ENCODE measurements around the gene TMEM222. TPM values are rescaled to one million over a fixed set of nuclear protein-coding genes. Genes with fewer than 3 reads are reported as not detected.
A peak's percentile ranks its signal among the peaks of the same experiment; 100 is the strongest.

TMEM222 gene
- total RNA-seq, 1 experiment from 2014 or later: 28.7 TPM

DNA sequence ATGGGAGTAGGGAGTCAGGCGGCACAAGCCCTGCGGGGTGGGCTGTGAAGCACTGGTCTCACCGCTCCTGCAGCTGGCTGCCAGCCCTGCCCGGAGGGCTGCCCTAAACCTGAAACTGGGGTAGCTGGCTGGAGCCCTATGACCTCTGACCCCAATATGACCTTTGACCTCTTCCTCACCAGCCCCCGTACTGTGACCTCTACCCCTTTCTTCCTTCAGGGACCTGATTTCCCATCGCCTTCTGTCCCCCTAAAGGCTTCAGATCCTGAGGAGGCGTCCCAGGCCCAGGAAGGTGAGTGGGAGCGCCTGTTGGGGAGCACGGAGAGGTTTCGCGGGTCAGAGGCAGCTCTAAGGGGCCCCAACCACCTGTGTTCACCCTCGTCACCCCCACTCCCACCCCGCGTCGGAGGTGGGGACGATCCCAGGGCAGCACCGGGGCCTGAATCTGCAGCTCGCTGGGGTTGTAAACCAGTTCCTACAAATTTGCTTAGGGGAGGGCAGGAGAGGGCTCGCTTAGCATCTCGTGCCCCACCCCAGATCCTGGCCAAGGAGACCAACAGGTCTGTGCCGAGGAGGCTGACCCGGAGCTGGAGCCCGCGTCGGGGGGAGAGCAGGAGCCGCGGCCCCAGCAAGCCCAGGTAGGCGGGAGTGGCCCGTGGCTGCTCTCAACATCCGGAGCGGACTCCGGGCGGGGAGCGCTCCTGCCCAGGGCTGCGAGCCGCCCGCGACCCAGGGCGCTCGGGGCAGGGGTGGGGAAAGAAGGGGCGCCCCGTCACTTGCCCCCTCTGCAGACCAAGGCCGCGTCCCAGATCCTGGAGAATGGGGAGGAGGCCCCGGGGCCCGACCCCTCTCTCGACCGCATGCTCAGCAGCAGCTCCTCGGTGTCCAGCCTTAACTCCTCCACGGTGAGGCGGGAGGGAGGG is 27.2 kb downstream of the TMEM222 start (continued):
- TF ChIP-seq, protein P1, sequence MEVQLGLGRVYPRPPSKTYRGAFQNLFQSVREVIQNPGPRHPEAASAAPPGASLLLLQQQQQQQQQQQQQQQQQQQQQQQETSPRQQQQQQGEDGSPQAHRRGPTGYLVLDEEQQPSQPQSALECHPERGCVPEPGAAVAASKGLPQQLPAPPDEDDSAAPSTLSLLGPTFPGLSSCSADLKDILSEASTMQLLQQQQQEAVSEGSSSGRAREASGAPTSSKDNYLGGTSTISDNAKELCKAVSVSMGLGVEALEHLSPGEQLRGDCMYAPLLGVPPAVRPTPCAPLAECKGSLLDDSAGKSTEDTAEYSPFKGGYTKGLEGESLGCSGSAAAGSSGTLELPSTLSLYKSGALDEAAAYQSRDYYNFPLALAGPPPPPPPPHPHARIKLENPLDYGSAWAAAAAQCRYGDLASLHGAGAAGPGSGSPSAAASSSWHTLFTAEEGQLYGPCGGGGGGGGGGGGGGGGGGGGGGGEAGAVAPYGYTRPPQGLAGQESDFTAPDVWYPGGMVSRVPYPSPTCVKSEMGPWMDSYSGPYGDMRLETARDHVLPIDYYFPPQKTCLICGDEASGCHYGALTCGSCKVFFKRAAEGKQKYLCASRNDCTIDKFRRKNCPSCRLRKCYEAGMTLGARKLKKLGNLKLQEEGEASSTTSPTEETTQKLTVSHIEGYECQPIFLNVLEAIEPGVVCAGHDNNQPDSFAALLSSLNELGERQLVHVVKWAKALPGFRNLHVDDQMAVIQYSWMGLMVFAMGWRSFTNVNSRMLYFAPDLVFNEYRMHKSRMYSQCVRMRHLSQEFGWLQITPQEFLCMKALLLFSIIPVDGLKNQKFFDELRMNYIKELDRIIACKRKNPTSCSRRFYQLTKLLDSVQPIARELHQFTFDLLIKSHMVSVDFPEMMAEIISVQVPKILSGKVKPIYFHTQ (CRISPR knock-in tag; IDR thresholded peaks at IDR 0.05): no peak
- TF ChIP-seq ZNF396 (CRISPR knock-in tag; IDR thresholded peaks at IDR 0.05; ENCODE audit: borderline replicate concordance) (no peak), CREM (CRISPR knock-in tag; IDR thresholded peaks at IDR 0.05) (no peak), NR3C1 (CRISPR knock-in tag; conservative IDR thresholded peaks at IDR 0.05; ENCODE audit: low read depth) (no peak), FOXJ3 (CRISPR knock-in tag; IDR thresholded peaks at IDR 0.05; ENCODE audit: borderline replicate concordance) (no peak), JUN (CRISPR knock-in tag; IDR thresholded peaks at IDR 0.05) (no peak), ZNF317 (CRISPR knock-in tag; IDR thresholded peaks at IDR 0.05; ENCODE audit: borderline replicate concordance, low read depth) (no peak), TCF7 (CRISPR knock-in tag; IDR thresholded peaks at IDR 0.05; ENCODE audit: low read depth) (no peak; the same call in 1 of the 2 replicates), ZNF121 (CRISPR knock-in tag; IDR thresholded peaks at IDR 0.05) (no peak), NFYB (CRISPR knock-in tag; conservative IDR thresholded peaks at IDR 0.05; ENCODE audit: low read depth) (no peak), ZNF416 (CRISPR knock-in tag; IDR thresholded peaks at IDR 0.05) (no peak), SMAD3 (CRISPR knock-in tag; IDR thresholded peaks at IDR 0.05; ENCODE audit: borderline replicate concordance) (no peak), ELF4 (CRISPR knock-in tag; IDR thresholded peaks at IDR 0.05; ENCODE audit: low read depth) (no peak), ETV6 (CRISPR knock-in tag; IDR thresholded peaks at IDR 0.05) (peak; percentile 40), NFE2L1 (CRISPR knock-in tag; IDR thresholded peaks at IDR 0.05) (no peak), ESRRA (CRISPR knock-in tag; IDR thresholded peaks at IDR 0.05; ENCODE audit: borderline replicate concordance) (0 out of 2 replicates have a peak, but pooled peaks have one; percentile 14), ZBTB21 (CRISPR knock-in tag; IDR thresholded peaks at IDR 0.05; ENCODE audit: borderline replicate concordance) (no peak), GTF2I (CRISPR knock-in tag; conservative IDR thresholded peaks at IDR 0.05) (no peak), ATF1 (CRISPR knock-in tag; IDR thresholded peaks at IDR 0.05) (no peak), ZNF138 (CRISPR knock-in tag; conservative IDR thresholded peaks at IDR 0.05) (0 out of 2 replicates have a peak, but pooled peaks have one; percentile 2)
- TF ChIP-seq, protein P2, sequence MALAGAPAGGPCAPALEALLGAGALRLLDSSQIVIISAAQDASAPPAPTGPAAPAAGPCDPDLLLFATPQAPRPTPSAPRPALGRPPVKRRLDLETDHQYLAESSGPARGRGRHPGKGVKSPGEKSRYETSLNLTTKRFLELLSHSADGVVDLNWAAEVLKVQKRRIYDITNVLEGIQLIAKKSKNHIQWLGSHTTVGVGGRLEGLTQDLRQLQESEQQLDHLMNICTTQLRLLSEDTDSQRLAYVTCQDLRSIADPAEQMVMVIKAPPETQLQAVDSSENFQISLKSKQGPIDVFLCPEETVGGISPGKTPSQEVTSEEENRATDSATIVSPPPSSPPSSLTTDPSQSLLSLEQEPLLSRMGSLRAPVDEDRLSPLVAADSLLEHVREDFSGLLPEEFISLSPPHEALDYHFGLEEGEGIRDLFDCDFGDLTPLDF (CRISPR knock-in tag; IDR thresholded peaks at IDR 0.05): 0 out of 2 replicates have a peak, but pooled peaks have one; percentile 33
- TF ChIP-seq, protein P3, sequence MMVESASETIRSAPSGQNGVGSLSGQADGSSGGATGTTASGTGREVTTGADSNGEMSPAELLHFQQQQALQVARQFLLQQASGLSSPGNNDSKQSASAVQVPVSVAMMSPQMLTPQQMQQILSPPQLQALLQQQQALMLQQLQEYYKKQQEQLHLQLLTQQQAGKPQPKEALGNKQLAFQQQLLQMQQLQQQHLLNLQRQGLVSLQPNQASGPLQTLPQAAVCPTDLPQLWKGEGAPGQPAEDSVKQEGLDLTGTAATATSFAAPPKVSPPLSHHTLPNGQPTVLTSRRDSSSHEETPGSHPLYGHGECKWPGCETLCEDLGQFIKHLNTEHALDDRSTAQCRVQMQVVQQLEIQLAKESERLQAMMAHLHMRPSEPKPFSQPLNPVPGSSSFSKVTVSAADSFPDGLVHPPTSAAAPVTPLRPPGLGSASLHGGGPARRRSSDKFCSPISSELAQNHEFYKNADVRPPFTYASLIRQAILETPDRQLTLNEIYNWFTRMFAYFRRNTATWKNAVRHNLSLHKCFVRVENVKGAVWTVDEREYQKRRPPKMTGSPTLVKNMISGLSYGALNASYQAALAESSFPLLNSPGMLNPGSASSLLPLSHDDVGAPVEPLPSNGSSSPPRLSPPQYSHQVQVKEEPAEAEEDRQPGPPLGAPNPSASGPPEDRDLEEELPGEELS (CRISPR knock-in tag; IDR thresholded peaks at IDR 0.05): no peak
- TF ChIP-seq, protein P4, sequence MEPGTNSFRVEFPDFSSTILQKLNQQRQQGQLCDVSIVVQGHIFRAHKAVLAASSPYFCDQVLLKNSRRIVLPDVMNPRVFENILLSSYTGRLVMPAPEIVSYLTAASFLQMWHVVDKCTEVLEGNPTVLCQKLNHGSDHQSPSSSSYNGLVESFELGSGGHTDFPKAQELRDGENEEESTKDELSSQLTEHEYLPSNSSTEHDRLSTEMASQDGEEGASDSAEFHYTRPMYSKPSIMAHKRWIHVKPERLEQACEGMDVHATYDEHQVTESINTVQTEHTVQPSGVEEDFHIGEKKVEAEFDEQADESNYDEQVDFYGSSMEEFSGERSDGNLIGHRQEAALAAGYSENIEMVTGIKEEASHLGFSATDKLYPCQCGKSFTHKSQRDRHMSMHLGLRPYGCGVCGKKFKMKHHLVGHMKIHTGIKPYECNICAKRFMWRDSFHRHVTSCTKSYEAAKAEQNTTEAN (CRISPR knock-in tag; IDR thresholded peaks at IDR 0.05): no peak
- TF ChIP-seq, protein P5, sequence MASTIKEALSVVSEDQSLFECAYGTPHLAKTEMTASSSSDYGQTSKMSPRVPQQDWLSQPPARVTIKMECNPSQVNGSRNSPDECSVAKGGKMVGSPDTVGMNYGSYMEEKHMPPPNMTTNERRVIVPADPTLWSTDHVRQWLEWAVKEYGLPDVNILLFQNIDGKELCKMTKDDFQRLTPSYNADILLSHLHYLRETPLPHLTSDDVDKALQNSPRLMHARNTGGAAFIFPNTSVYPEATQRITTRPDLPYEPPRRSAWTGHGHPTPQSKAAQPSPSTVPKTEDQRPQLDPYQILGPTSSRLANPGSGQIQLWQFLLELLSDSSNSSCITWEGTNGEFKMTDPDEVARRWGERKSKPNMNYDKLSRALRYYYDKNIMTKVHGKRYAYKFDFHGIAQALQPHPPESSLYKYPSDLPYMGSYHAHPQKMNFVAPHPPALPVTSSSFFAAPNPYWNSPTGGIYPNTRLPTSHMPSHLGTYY (CRISPR knock-in tag; IDR thresholded peaks at IDR 0.05): no peak
- TF ChIP-seq, protein P6, sequence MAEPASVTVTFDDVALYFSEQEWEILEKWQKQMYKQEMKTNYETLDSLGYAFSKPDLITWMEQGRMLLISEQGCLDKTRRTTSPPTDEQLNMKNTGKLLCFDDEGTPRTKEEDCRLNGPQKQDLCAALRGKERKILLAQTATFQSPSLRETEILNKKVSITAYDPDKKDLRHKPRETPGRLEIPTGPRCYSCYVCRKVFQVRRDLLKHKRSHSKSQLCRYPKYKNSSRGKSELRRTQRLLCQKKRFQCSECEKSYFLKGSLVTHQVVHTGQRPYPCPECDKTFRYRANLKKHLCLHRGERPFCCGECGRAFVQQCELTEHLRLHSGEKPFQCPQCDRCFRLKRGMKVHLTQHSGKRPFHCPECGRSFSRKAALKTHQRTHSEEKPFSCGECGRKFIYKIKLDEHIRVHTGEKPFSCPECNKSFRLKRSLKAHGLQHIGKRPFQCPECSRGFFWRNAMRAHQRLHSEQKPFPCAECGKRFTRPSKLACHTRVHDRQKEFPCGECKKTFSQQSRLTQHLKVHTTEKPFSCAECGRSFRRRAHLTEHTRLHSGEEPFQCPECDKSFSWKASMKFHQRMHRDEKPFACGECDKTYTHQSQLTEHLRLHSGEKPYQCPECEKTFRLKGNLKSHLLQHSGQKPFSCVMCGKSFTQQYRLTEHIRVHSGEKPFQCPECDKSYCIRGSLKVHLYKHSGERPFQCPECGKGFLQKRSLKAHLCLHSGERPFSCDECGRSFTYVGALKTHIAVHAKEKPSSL (CRISPR knock-in tag; conservative IDR thresholded peaks at IDR 0.05): no peak
- TF ChIP-seq, protein P7, sequence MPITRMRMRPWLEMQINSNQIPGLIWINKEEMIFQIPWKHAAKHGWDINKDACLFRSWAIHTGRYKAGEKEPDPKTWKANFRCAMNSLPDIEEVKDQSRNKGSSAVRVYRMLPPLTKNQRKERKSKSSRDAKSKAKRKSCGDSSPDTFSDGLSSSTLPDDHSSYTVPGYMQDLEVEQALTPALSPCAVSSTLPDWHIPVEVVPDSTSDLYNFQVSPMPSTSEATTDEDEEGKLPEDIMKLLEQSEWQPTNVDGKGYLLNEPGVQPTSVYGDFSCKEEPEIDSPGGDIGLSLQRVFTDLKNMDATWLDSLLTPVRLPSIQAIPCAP (CRISPR knock-in tag; IDR thresholded peaks at IDR 0.05): no peak; the same call in 1 of the 2 replicates
- TF ChIP-seq, protein P8, sequence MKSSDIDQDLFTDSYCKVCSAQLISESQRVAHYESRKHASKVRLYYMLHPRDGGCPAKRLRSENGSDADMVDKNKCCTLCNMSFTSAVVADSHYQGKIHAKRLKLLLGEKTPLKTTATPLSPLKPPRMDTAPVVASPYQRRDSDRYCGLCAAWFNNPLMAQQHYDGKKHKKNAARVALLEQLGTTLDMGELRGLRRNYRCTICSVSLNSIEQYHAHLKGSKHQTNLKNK (CRISPR knock-in tag; IDR thresholded peaks at IDR 0.05): no peak
